PC-3 (cell line): ENCODE results near the gene RARA.

Experiments used
- EZH2 ChIP-seq: fragments of 300-600 bp; sonication (generic); IDR thresholded peaks from one replicate; pipeline ENCODE4 v1.6.1; 2017; ENCODE audit warnings: antibody characterized with exemption, mild to moderate bottlenecking, low read length; ENCODE audit not compliant: unreplicated experiment
- TF ChIP-seq, protein P1 (sequence below): fragments of 300-600 bp; sonication (generic); conservative IDR thresholded peaks from 2 replicates; pipeline ENCODE4 v1.5.1; 2017; ENCODE audit warnings: antibody characterized with exemption, low read depth, mild to moderate bottlenecking, low read length

GRCh38 chr17:40315678-40316570 is 6.9 kb downstream of the RARA start:
- TF ChIP-seq, protein P1, sequence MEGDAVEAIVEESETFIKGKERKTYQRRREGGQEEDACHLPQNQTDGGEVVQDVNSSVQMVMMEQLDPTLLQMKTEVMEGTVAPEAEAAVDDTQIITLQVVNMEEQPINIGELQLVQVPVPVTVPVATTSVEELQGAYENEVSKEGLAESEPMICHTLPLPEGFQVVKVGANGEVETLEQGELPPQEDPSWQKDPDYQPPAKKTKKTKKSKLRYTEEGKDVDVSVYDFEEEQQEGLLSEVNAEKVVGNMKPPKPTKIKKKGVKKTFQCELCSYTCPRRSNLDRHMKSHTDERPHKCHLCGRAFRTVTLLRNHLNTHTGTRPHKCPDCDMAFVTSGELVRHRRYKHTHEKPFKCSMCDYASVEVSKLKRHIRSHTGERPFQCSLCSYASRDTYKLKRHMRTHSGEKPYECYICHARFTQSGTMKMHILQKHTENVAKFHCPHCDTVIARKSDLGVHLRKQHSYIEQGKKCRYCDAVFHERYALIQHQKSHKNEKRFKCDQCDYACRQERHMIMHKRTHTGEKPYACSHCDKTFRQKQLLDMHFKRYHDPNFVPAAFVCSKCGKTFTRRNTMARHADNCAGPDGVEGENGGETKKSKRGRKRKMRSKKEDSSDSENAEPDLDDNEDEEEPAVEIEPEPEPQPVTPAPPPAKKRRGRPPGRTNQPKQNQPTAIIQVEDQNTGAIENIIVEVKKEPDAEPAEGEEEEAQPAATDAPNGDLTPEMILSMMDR = no peak
- no peak for TF ChIP-seq EZH2
